ENCODE data around the gene STS. TPM values are rescaled to one million over a fixed set of nuclear protein-coding genes. Genes with fewer than 3 reads are reported as not detected.

Gene STS
- total and polyA plus RNA-seq, 2 of the 4 experiments (the other 2 are of a cell fraction), result 2.6 to 3.4 TPM

DNA sequence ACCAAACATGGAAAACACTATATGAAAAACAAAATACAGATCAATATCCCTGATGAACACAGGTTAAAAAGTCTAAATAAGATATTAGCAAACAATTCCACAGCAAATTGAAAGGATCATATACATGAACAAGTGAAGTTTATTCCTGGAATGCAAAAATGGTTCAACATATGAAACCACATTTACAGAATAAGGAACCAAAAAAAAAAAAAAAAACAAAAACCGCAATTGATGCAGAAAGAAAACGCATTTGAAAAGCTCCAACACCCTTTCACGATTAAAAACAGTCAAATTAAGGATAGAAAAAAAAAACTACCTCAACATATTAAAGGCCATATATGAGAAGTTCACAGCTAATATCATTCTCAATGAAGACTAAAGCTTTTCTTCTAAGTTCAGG lies 45.4 kb upstream of the STS start:
- Histone ChIP-seq H3K23ac (ENCODE audit: low read depth, low read length) (no peak overlapping the region), H3K4ac (ENCODE audit: low read depth, low read length) (no peak overlapping the region), H2BK120ac (ENCODE audit: low read depth, low read length) (no peak overlapping the region), H4K20me1 (ENCODE audit: insufficient read depth, low read length) (0 out of 2 replicates have a peak, but pooled peaks cover 7% of the 10 kb centered on the region), H3K27ac (ENCODE audit: insufficient read depth, low read length) (no peak overlapping the region), H4K8ac (ENCODE audit: low read depth in 2 of 2, low read length in 2 of 2) (no peak overlapping the region), H3K4me1 (ENCODE audit: control insufficient read depth, insufficient read depth, low read length) (no peaks in the 10 kb centered on the region), H3K9me3 (ENCODE audit: control insufficient read depth, insufficient read depth, low read length) (no peaks in the 10 kb centered on the region), H2BK15ac (ENCODE audit: low read depth, low read length) (no peak overlapping the region), H3K14ac (replicated peaks; ENCODE audit: low read depth, low read length) (no peak overlapping the region), H3K4me3 (ENCODE audit: insufficient read depth, low read depth, low read length) (no peak overlapping the region), H3K18ac (ENCODE audit: low read depth, low read length) (no peak overlapping the region), H3K79me1 (ENCODE audit: low read depth in 1 of 2, low read length in 2 of 2) (peaks cover 6 to 9% of the 10 kb centered on the region in 2 experiments; a peak in 3 of 4 replicates), H2BK5ac (ENCODE audit: low read depth, low read length, poor library complexity, severe bottlenecking) (no peak overlapping the region), H3K4me2 (ENCODE audit: low read depth, low read length) (no peak overlapping the region), H2BK20ac (ENCODE audit: low read depth, low read length) (no peak overlapping the region), H3K9ac (ENCODE audit: low read depth, low read length) (no peak overlapping the region), H4K91ac (ENCODE audit: insufficient read depth, low read depth, low read length) (no peak overlapping the region), H3K9me1 (ENCODE audit: insufficient read depth, low read length) (no peaks in the 10 kb centered on the region), H3K56ac (ENCODE audit: extremely low read depth, insufficient read depth, low read length) (no peak overlapping the region), H4K5ac (ENCODE audit: low read depth, low read length) (no peak overlapping the region), H2AK5ac (ENCODE audit: low read depth, low read length) (no peak overlapping the region), H2AK9ac (replicated peaks; ENCODE audit: low read depth, low read length, poor library complexity) (no peak overlapping the region), H2AFZ (replicated peaks; ENCODE audit: low read length, poor library complexity) (no peak overlapping the region), H3K36me3 (ENCODE audit: control insufficient read depth, insufficient read depth, low read length) (peaks cover 7% of the 10 kb centered on the region; the same call in 1 of the 2 replicates), H3K27me3 (ENCODE audit: control insufficient read depth, insufficient read depth, low read length) (no peaks in the 10 kb centered on the region)
- ATAC-seq (ENCODE audit: low read depth), result no peak
- intact Hi-C loops (cut with micrococcal nuclease) (no loop called here), dilution Hi-C loops (cut with HindIII; ENCODE audit: low sequenced_read_pairs, unreplicated experiment) (no loop called here), in situ Hi-C loops (cut with MboI; ENCODE audit: low sequenced_read_pairs) (no loop called here)
- DNase-seq, result no peak
- TF ChIP-seq RCOR1 (IDR thresholded peaks at IDR 0.05; ENCODE audit: insufficient replicate concordance, low read length), result no peak
- no peak for TF ChIP-seq CEBPB (IDR thresholded peaks at IDR 0.05; ENCODE audit: low read depth, low read length)
- TF ChIP-seq NFE2L2 (IDR thresholded peaks at IDR 0.05; ENCODE audit: low read depth, low read length), result no peak
- no peak for TF ChIP-seq POLR2A (IDR thresholded peaks at IDR 0.05; ENCODE audit: low read depth, low read length)
- no peak for TF ChIP-seq MXI1 (IDR thresholded peaks at IDR 0.05; ENCODE audit: borderline replicate concordance, low read depth, low read length)
- TF ChIP-seq BHLHE40 (IDR thresholded peaks at IDR 0.05; ENCODE audit: low read depth, low read length), result no peak
- TF ChIP-seq MAZ (IDR thresholded peaks at IDR 0.05; ENCODE audit: borderline replicate concordance, low read depth, low read length), result no peak
- no peak for TF ChIP-seq RAD21 (IDR thresholded peaks at IDR 0.05; ENCODE audit: low read length)
- TF ChIP-seq RFX5 (IDR thresholded peaks at IDR 0.05; ENCODE audit: low read depth, low read length), result no peak
- TF ChIP-seq SMC3 (IDR thresholded peaks at IDR 0.05; ENCODE audit: low read depth, low read length), result no peak
- no peak for TF ChIP-seq MAFK (IDR thresholded peaks at IDR 0.05; ENCODE audit: low read depth, low read length)
- TF ChIP-seq FOS (IDR thresholded peaks at IDR 0.05; ENCODE audit: low read depth, low read length), result no peak
- TF ChIP-seq, protein P1, sequence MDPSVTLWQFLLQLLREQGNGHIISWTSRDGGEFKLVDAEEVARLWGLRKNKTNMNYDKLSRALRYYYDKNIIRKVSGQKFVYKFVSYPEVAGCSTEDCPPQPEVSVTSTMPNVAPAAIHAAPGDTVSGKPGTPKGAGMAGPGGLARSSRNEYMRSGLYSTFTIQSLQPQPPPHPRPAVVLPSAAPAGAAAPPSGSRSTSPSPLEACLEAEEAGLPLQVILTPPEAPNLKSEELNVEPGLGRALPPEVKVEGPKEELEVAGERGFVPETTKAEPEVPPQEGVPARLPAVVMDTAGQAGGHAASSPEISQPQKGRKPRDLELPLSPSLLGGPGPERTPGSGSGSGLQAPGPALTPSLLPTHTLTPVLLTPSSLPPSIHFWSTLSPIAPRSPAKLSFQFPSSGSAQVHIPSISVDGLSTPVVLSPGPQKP (IDR thresholded peaks at IDR 0.05; ENCODE audit: borderline replicate concordance, low read depth, low read length), result no peak
- TF ChIP-seq, protein P2, sequence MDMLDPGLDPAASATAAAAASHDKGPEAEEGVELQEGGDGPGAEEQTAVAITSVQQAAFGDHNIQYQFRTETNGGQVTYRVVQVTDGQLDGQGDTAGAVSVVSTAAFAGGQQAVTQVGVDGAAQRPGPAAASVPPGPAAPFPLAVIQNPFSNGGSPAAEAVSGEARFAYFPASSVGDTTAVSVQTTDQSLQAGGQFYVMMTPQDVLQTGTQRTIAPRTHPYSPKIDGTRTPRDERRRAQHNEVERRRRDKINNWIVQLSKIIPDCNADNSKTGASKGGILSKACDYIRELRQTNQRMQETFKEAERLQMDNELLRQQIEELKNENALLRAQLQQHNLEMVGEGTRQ (IDR thresholded peaks at IDR 0.05; ENCODE audit: low read depth, low read length), result no peak
- TF ChIP-seq, protein P3, sequence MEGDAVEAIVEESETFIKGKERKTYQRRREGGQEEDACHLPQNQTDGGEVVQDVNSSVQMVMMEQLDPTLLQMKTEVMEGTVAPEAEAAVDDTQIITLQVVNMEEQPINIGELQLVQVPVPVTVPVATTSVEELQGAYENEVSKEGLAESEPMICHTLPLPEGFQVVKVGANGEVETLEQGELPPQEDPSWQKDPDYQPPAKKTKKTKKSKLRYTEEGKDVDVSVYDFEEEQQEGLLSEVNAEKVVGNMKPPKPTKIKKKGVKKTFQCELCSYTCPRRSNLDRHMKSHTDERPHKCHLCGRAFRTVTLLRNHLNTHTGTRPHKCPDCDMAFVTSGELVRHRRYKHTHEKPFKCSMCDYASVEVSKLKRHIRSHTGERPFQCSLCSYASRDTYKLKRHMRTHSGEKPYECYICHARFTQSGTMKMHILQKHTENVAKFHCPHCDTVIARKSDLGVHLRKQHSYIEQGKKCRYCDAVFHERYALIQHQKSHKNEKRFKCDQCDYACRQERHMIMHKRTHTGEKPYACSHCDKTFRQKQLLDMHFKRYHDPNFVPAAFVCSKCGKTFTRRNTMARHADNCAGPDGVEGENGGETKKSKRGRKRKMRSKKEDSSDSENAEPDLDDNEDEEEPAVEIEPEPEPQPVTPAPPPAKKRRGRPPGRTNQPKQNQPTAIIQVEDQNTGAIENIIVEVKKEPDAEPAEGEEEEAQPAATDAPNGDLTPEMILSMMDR (conservative IDR thresholded peaks at IDR 0.05; ENCODE audit: low read depth, low read length), result no peak
- no peak for TF ChIP-seq CHD1 (IDR thresholded peaks at IDR 0.05; ENCODE audit: low read depth, low read length)
- ChIA-PET POLR2A (ENCODE audit: unreplicated experiment) (interaction anchor here (0.6 kb wide), 1 partner anchor 173 kb away, joined by 4 read pairs; no protein-coding TSS in a partner anchor), CTCF (interaction anchor here (0.7 kb wide), 1 partner anchor 1010 kb away, joined by 3 read pairs; no protein-coding TSS in a partner anchor)
- no CpG with 5 or more reads among the region's 3 CpGs for WGBS, 2 experiments (ENCODE audit: extremely low coverage in 2 of 2, insufficient read length in 1 of 2)
- BruUV-seq (replicated peaks), result no TSS peak

All from IMR-90 (cell line).